GM23338 (cell line): ENCODE results near the gene WNK2. TPM values are rescaled to one million over a fixed set of nuclear protein-coding genes. Genes with fewer than 3 reads are reported as not detected.

Experiments used
- ATAC-seq: fragments of 200-7000 bp; cut with Tn5 transposase; 3 replicates; pipeline ENCODE4 v1.9.1; 2020
- DNase-seq: peaks from one replicate; pipeline ENCODE4 v3.0.0-alpha.2; 2015; ENCODE audit warnings: low spot score
- H2AFZ ChIP-seq: fragments of 200-600 bp; sonication (generic); 2 replicates; pipeline ENCODE4 v1.8.0; 2016; ENCODE audit warnings: antibody characterized with exemption, mild to moderate bottlenecking, moderate library complexity
- H3F3A ChIP-seq: fragments of 200-600 bp; sonication (generic); replicated peaks from 2 replicates; pipeline ENCODE4 v1.8.0; 2017; ENCODE audit warnings: antibody characterized with exemption, mixed run types, low read depth
- H3K27ac ChIP-seq: fragments of 200-600 bp; sonication (generic); 2 replicates; pipeline ENCODE4 v1.6.1; 2016; ENCODE audit warnings: low read depth
- H3K27me3 ChIP-seq: fragments of 200-600 bp; sonication (generic); 2 replicates; pipeline ENCODE4 v1.8.0; 2016; ENCODE audit warnings: mild to moderate bottlenecking, mixed run types, moderate library complexity; ENCODE audit not compliant: insufficient read depth
- H3K36me3 ChIP-seq: fragments of 200-600 bp; sonication (generic); 2 replicates; pipeline ENCODE4 v1.8.0; 2016; ENCODE audit warnings: mild to moderate bottlenecking; ENCODE audit not compliant: insufficient read depth
- H3K4me1 ChIP-seq: fragments of 200-600 bp; sonication (generic); 2 replicates; pipeline ENCODE4 v1.8.0; 2016; ENCODE audit warnings: mild to moderate bottlenecking, moderate library complexity; ENCODE audit not compliant: insufficient read depth
- H3K4me2 ChIP-seq: fragments of 200-600 bp; sonication (generic); 2 replicates; pipeline ENCODE4 v1.7.1; 2017; ENCODE audit warnings: mixed run types
- H3K4me3 ChIP-seq: fragments of 200-600 bp; sonication (generic); 2 replicates; pipeline ENCODE4 v1.6.1; 2016; ENCODE audit warnings: mixed run types
- H3K79me2 ChIP-seq: fragments of 200-600 bp; sonication (generic); replicated peaks from 2 replicates; pipeline ENCODE4 v1.8.0; 2017; ENCODE audit warnings: mild to moderate bottlenecking; ENCODE audit not compliant: insufficient read depth
- H3K9me2 ChIP-seq: fragments of 200-600 bp; sonication (generic); 2 replicates; pipeline ENCODE4 v1.8.0; 2017; ENCODE audit not compliant: insufficient read depth
- H4K20me1 ChIP-seq: fragments of 200-600 bp; sonication (generic); replicated peaks from 2 replicates; pipeline ENCODE4 v1.8.0; 2017; ENCODE audit warnings: mild to moderate bottlenecking; ENCODE audit not compliant: insufficient read depth
- H3K27ac Mint-ChIP-seq: 2 replicates; pipeline ENCODE4 v1.8.0; 2020; ENCODE audit warnings: inconsistent platforms, mild to moderate bottlenecking, moderate library complexity, mixed read lengths
- H3K27me3 Mint-ChIP-seq: 3 replicates; pipeline ENCODE4 v1.8.0; 2022; ENCODE audit warnings: low read depth, mild to moderate bottlenecking, moderate library complexity, mixed read lengths, inconsistent platforms; ENCODE audit not compliant: insufficient read depth, poor library complexity
- H3K36me3 Mint-ChIP-seq: 3 replicates; pipeline ENCODE4 v1.8.0; 2021; ENCODE audit warnings: low read depth, mild to moderate bottlenecking, inconsistent platforms, moderate library complexity, mixed read lengths
- H3K4me1 Mint-ChIP-seq: 3 replicates; pipeline ENCODE4 v1.8.0; 2020; ENCODE audit warnings: mild to moderate bottlenecking, inconsistent platforms, mixed read lengths
- H3K4me3 Mint-ChIP-seq: 3 replicates; pipeline ENCODE4 v1.8.0; 2021; ENCODE audit warnings: moderate library complexity, mild to moderate bottlenecking, inconsistent platforms, mixed read lengths
- H3K9me3 Mint-ChIP-seq: 3 replicates; pipeline ENCODE4 v1.8.0; 2020; ENCODE audit warnings: moderate library complexity, mild to moderate bottlenecking, inconsistent platforms, mixed read lengths
- EZH2 ChIP-seq: fragments of 200-600 bp; sonication (generic); IDR thresholded peaks from one replicate; pipeline ENCODE4 v1.8.0; 2017; ENCODE audit warnings: antibody characterized with exemption, mild to moderate bottlenecking, low read depth; ENCODE audit not compliant: unreplicated experiment
- EZH2phosphoT487 ChIP-seq: fragments of 200-600 bp; sonication (generic); IDR thresholded peaks from one replicate; pipeline ENCODE4 v1.8.1; 2018; ENCODE audit warnings: antibody characterized with exemption; ENCODE audit not compliant: unreplicated experiment
- JUNB ChIP-seq: IDR thresholded peaks from one replicate; pipeline ENCODE4 v1.6.1; 2016; ENCODE audit warnings: antibody characterized with exemption; ENCODE audit not compliant: unreplicated experiment
- NANOG ChIP-seq: IDR thresholded peaks from 2 replicates; pipeline ENCODE4 v1.6.1; 2016; ENCODE audit warnings: antibody characterized with exemption, borderline replicate concordance
- POLR2AphosphoS5 ChIP-seq: IDR thresholded peaks from 2 replicates; pipeline ENCODE4 v1.6.1; 2016; ENCODE audit warnings: antibody characterized with exemption, low read depth
- STAT1 ChIP-seq: IDR thresholded peaks from one replicate; pipeline ENCODE4 v1.6.1; 2016; ENCODE audit warnings: antibody characterized with exemption; ENCODE audit not compliant: unreplicated experiment
- ZNF114 ChIP-seq: fragments of 250-450 bp; sonication (Bioruptor Pico); IDR thresholded peaks from 2 replicates; pipeline ENCODE4 v1.5.0; 2020; ENCODE audit warnings: mild to moderate bottlenecking, moderate library complexity
- ZNF331 ChIP-seq: fragments of 250-450 bp; sonication (Bioruptor Pico); IDR thresholded peaks from 2 replicates; pipeline ENCODE4 v1.5.0; 2020; ENCODE audit warnings: low read depth, mild to moderate bottlenecking, moderate library complexity
- polyA plus RNA-seq: library from polyadenylated mRNA; unstranded; fragments of >200 nt; fragmentation: Nextera tagmentation; extraction: Ambion mirVana; gene quantifications from 2 replicates; pipeline ENCODE4 v1.2.1, GENCODE V29; 2016
- total RNA-seq: library from RNA; depleted of rRNA; stranded (reverse); fragments of >200 nt; shearing (Covaris generic); gene quantifications from 2 replicates; pipeline ENCODE4 v1.2.3, GENCODE V29; 2014
- TF ChIP-seq, protein P1 (sequence below): IDR thresholded peaks from one replicate; pipeline ENCODE4 v1.6.1; 2018; ENCODE audit warnings: antibody characterized with exemption; ENCODE audit not compliant: unreplicated experiment
- TF ChIP-seq, protein P2 (sequence below): IDR thresholded peaks from 2 replicates; pipeline ENCODE4 v1.6.1; 2016; ENCODE audit warnings: antibody characterized with exemption

WNK2 gene
- total and polyA plus RNA-seq, 2 experiments from 2014 or later = 56.4 to 102 TPM

DNA sequence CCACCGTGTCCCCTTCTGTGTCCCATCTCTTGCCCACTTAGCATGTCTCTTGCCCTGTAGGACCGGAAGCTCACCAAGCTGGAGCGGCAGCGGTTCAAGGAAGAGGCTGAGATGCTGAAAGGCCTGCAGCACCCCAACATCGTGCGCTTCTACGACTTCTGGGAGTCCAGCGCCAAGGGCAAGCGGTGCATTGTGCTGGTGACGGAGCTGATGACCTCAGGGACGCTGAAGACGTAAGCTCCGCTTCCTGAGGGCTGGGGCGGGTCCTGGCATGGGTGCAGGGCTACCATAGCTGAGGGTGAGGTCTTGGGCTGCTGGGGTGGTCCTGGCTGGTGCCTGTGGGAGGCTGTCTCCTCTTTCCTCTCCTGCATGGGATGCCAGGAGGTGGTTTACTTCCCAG lies 45.7 kb downstream of the WNK2 start:
- peaks cover 10% of the 10 kb centered on the region for H3K27me3 Mint-ChIP-seq

DNA sequence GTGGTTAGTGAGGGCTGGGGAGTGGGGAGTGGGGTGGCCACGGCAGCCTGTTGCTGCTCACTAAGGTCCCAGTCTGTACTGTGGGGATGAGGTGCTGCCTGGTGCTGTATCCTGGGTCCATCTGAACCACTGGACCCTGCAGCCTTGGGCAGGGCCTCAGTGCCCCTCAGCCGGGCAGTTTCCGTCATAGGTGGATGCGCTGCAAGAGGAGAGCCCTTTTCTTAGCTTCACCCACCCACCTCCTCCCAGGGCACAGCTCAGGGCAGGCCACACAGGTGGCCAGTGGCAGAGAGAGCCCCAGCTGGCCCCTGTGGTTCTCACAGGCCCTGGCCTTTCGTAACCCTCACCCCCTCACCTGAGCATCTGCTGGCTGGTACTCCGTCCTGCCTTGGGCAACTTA lies 46.2 kb downstream of the WNK2 start:
- no peak for ATAC-seq
- Mint-ChIP-seq H3K36me3 (no peaks in the 10 kb centered on the region; the same call in 2 of the 3 replicates), H3K9me3 (no peaks in the 10 kb centered on the region; the same call in 2 of the 3 replicates), H3K4me3 (no peak overlapping the region), H3K27ac (no peak overlapping the region; the same call in 1 of the 2 replicates), H3K27me3 (peaks cover 10% of the 10 kb centered on the region), H3K4me1 (peaks cover 12% of the 10 kb centered on the region)
- Histone ChIP-seq H3K4me1 (no peaks in the 10 kb centered on the region), H3K4me3 (no peak overlapping the region), H3K9me2 (no peaks in the 10 kb centered on the region), H3F3A (no peaks in the 10 kb centered on the region), H3K27ac (no peak overlapping the region), H2AFZ (no peak overlapping the region), H3K27me3 (no peaks in the 10 kb centered on the region), H3K79me2 (peaks cover 30% of the 10 kb centered on the region; the same call in 1 of the 2 replicates), H4K20me1 (peaks cover 6% of the 10 kb centered on the region; the same call in 1 of the 2 replicates), H3K4me2 (no peak overlapping the region), H3K36me3 (no peaks in the 10 kb centered on the region; the same call in 1 of the 2 replicates)
- TF ChIP-seq POLR2AphosphoS5 (no peak), NANOG (no peak), JUNB (no peak), EZH2 (no peak), EZH2phosphoT487 (no peak), ZNF331 (CRISPR knock-in tag) (no peak), STAT1 (no peak), ZNF114 (CRISPR knock-in tag) (no peak)
- TF ChIP-seq, protein P1, sequence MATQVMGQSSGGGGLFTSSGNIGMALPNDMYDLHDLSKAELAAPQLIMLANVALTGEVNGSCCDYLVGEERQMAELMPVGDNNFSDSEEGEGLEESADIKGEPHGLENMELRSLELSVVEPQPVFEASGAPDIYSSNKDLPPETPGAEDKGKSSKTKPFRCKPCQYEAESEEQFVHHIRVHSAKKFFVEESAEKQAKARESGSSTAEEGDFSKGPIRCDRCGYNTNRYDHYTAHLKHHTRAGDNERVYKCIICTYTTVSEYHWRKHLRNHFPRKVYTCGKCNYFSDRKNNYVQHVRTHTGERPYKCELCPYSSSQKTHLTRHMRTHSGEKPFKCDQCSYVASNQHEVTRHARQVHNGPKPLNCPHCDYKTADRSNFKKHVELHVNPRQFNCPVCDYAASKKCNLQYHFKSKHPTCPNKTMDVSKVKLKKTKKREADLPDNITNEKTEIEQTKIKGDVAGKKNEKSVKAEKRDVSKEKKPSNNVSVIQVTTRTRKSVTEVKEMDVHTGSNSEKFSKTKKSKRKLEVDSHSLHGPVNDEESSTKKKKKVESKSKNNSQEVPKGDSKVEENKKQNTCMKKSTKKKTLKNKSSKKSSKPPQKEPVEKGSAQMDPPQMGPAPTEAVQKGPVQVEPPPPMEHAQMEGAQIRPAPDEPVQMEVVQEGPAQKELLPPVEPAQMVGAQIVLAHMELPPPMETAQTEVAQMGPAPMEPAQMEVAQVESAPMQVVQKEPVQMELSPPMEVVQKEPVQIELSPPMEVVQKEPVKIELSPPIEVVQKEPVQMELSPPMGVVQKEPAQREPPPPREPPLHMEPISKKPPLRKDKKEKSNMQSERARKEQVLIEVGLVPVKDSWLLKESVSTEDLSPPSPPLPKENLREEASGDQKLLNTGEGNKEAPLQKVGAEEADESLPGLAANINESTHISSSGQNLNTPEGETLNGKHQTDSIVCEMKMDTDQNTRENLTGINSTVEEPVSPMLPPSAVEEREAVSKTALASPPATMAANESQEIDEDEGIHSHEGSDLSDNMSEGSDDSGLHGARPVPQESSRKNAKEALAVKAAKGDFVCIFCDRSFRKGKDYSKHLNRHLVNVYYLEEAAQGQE = no peak
- TF ChIP-seq, protein P2, sequence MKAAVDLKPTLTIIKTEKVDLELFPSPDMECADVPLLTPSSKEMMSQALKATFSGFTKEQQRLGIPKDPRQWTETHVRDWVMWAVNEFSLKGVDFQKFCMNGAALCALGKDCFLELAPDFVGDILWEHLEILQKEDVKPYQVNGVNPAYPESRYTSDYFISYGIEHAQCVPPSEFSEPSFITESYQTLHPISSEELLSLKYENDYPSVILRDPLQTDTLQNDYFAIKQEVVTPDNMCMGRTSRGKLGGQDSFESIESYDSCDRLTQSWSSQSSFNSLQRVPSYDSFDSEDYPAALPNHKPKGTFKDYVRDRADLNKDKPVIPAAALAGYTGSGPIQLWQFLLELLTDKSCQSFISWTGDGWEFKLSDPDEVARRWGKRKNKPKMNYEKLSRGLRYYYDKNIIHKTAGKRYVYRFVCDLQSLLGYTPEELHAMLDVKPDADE = no peak
- DNase-seq = no peak

More for the DNA sequence above, 45.7 kb downstream of the WNK2 start:
- Mint-ChIP-seq H3K9me3 (no peaks in the 10 kb centered on the region; the same call in 2 of the 3 replicates), H3K27ac (no peak overlapping the region; the same call in 1 of the 2 replicates), H3K4me1 (peaks cover 15% of the 10 kb centered on the region), H3K36me3 (no peaks in the 10 kb centered on the region; the same call in 2 of the 3 replicates), H3K4me3 (no peak overlapping the region)
- Histone ChIP-seq H3K27ac (no peak overlapping the region), H3F3A (no peaks in the 10 kb centered on the region), H3K4me2 (no peak overlapping the region), H3K9me2 (no peaks in the 10 kb centered on the region), H3K4me1 (no peaks in the 10 kb centered on the region), H3K79me2 (peaks cover 31% of the 10 kb centered on the region; the same call in 1 of the 2 replicates), H3K36me3 (no peaks in the 10 kb centered on the region; the same call in 1 of the 2 replicates), H3K4me3 (no peak overlapping the region), H4K20me1 (peaks cover 10% of the 10 kb centered on the region; the same call in 1 of the 2 replicates), H3K27me3 (no peaks in the 10 kb centered on the region), H2AFZ (no peak overlapping the region)
- ATAC-seq (no peak), DNase-seq (no peak)
- no peak for TF ChIP-seq ZNF114 (CRISPR knock-in tag)
- no peak for TF ChIP-seq JUNB
- TF ChIP-seq EZH2phosphoT487 = no peak
